ENCODE measurements around the gene YPEL4. TPM values are rescaled to one million over a fixed set of nuclear protein-coding genes. Genes with fewer than 3 reads are reported as not detected.

The YPEL4 gene
- total RNA-seq, 1 donor from 2014 or later = 0.51 TPM

DNA sequence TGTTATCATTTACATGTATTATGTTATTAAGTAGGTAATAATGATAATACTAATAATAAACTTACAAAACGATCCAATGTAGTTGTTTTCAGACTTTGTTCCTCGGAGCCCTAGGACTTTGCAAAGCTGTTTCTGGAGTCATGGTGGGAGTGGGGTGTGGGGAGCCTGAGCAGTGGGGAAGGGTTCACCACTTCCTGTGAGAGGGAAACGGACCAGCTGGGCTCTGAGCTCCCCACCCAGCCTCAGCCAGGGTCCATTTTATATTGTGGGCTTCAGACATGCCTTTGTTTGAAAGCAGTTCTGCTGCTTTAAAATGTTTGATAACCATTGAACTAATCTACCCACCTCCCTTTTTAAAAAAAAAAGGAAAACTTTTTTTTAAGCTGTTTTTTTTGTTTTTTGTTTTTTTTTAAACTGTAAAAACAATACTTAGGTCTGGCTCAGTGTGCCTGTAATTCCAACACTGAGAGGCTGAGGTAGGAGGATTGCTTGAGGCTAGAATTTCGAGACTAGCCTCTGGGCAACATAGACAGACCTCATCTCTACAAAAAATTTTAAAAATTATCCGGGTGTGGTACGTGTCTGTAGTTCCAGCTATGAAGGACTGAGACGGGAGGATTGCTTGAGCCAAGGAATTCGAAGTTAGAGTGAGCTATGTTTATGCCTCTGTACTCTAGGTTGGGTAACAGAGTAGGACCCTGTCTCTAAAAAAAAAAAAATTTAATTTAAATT, 45.2 kb downstream of the YPEL4 start:
- intact Hi-C loops (cut with DNase I) = no loop called here
- DNase-seq (ENCODE audit: missing footprints) (no peak), ATAC-seq (no peak)

DNA sequence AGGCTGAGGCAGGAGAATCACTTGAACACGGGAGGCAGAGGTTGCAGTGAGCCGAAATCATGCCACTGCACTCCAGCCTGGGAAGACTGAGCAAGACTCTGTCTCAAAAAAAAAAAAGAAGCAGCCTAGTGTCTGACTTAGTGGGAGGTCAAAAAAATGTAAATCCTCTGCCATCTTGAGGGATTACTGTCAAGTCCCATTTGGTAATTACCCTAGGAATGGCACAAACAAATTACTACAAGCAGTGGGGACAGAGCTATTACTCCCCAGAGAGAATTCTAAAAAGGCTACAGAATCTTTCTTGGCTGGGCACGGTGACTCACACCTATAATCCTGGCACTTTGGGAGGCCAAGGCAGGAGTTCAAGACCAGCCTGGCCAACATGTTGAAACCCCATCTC, 48.4 kb downstream of the YPEL4 start:
- intact Hi-C loops (cut with DNase I) = no loop called here
- ATAC-seq = no peak
- no peak for DNase-seq (ENCODE audit: missing footprints)

GRCh38 chr11:57599381-57599780, 50.3 kb downstream of the YPEL4 start:
- intact Hi-C loops (cut with DNase I) = no loop called here
- DNase-seq (ENCODE audit: missing footprints) (no peak), ATAC-seq (no peak)

DNA sequence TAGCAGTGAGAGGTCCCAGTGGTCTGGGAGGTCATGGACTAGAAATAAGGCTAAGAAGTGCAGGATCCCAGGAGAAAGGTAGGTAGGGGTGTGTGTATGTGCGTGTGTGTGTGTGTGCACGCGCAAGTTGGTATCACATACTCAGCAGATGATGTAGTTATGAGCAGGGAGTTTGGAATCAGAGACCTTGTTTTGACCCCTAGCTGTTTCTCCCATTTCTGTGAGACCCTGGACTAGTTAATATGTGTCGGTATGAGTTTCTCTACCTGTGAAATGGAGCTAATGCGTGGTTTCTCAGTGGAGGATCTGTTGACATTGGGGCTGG, 50.9 kb downstream of the YPEL4 start:
- intact Hi-C loops (cut with DNase I) = no loop called here
- ATAC-seq = no peak
- DNase-seq (ENCODE audit: missing footprints) = no peak

DNA sequence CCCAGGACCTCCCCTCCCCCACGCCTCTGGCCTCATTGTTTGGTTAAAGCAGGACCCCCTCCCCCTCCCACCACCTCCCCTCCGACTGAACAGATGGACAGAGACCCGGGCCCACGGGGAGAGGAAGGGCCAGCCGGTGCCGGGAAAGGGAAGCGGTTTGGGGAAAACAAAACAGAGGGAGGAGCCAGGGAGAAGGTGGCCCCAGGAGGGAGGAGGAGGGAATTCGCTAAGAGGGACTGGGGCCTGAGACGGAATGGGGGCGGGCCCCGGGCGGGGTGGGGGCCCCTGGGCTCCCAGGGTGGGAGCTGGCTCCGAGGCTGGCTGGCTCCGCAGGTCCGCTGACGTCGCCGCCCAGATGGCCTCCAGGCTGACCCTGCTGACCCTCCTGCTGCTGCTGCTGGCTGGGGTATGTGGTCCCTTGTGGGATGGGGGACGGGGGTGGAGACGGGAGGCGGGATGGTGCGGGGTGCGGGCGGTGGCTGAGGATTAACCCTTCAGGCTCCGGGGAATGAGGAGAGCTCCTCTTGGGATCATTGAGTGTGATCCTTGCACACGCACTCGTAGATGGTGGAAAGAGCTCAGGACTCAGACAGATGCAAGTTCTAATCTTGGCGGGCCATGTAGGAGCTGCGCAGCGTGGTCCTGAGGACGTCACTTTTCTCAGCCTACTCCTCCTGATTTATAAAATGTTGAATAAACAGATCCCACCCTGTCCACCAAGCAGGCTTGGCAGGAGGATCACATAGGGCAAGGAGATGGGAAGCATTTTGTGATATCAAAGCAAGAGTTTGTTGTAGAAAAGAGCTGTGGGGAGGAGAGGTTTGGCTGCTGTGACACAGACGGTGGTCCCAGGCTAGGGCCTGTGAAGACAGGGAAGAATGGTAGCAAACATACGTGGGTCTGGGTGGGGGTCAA, 51.5 kb downstream of the YPEL4 start:
- ATAC-seq (peak; percentile 96), DNase-seq (ENCODE audit: missing footprints) (peak; percentile 90)
- intact Hi-C loops (cut with DNase I) = no loop called here

GRCh38 chr11:57597461-57597915, 52.2 kb downstream of the YPEL4 start, which contains the start of gene SERPING1:
Gene SERPING1, plus strand, starts transcription at chr11:57597685. Its CDS starts 586 bp downstream, at chr11:57598271.
- peak; percentile 79 for DNase-seq (ENCODE audit: missing footprints)
- intact Hi-C loops (cut with DNase I) = no loop called here
- ATAC-seq = peak; percentile 87

DNA sequence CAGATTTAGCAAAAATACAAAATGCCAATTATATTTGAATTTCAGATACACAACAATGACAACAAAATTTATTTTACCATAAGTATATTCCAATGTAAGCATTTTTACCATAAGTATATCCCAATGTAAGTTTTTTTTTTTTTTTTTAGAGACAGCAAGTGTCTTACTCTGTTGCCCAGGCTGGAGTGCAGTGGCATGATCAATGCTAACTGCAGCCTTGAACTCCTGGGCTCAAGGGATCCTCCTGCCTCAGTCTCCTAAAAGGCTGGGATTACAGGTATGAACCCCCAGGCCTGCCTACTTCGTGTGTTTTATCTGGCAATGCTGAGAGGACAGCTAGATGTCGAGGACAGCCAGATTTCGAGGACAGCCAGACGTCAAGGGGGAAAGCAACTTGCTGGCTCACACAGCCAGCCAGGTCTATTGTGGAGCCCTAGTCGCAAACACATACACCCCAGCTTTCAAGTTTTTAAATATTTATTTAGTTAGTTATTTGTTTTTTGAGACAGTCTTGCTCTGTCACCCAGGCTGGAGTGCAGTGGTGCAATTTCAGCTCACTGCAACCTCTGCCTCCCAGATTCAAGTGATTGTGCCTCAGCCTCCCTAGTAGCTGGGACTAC, 53.3 kb downstream of the YPEL4 start:
- ATAC-seq = no peak
- intact Hi-C loops (cut with DNase I) = no loop called here

More for the DNA sequence above, 53.3 kb downstream of the YPEL4 start:
- no peak for DNase-seq (ENCODE audit: missing footprints)

Small RNAs within 50 kb of the gene (microRNA-seq; reads per million reads assigned to microRNA genes)
- gene MIR130A = 10,313 reads per million, percentile 95 among the genes with 10 or more reads in this experiment

Other genes with a start within 250 kb of the YPEL4 start
- 22.4 TPM for gene SLC43A3, start 222.8 kb downstream of the YPEL4 start, total RNA-seq
- 1.6 TPM for gene RTN4RL2, start 189.4 kb downstream of the YPEL4 start, total RNA-seq
- 6.4 TPM for gene SLC43A1, start 134.2 kb downstream of the YPEL4 start, total RNA-seq
- 58.1 TPM for gene TIMM10, start 119.2 kb downstream of the YPEL4 start, total RNA-seq
- not detected for gene SMTNL1, start 112.3 kb downstream of the YPEL4 start, total RNA-seq
- 19.2 TPM for gene UBE2L6, start 82.2 kb downstream of the YPEL4 start, total RNA-seq
- gene SERPING1, start 52.2 kb downstream of the YPEL4 start, total RNA-seq = 157 TPM
- gene CLP1, start 7.8 kb upstream of the YPEL4 start, total RNA-seq = 6.2 TPM
- gene ZDHHC5, start 18.2 kb upstream of the YPEL4 start, total RNA-seq = 44.9 TPM
- gene MED19, start 62.3 kb upstream of the YPEL4 start, total RNA-seq = 7.9 TPM
- gene TMX2, start 62.7 kb upstream of the YPEL4 start, total RNA-seq = 56.9 TPM
- gene SELENOH, start 91.6 kb upstream of the YPEL4 start, total RNA-seq = 72.9 TPM
- gene BTBD18, start 101.9 kb upstream of the YPEL4 start, total RNA-seq = not detected
- gene CTNND1, start 111.9 kb upstream of the YPEL4 start, total RNA-seq = 67.0 TPM

Measured in Right ventricle myocardium inferior (tissue), 1 donor.